Karpas-422 (cell line): Measurements from ENCODE around the gene NTSR2. TPM values are rescaled to one million over a fixed set of nuclear protein-coding genes. Genes with fewer than 3 reads are reported as not detected.

Experiments used
- DNase-seq: peaks from one replicate; pipeline ENCODE4 v3.0.0-alpha.2; 2015
- H2AFZ ChIP-seq: fragments of 200-600 bp; sonication (generic); 2 replicates; pipeline ENCODE4 v1.6.1; 2014; ENCODE audit warnings: antibody characterized with exemption, low read length, mixed read lengths
- H3K27ac ChIP-seq: fragments of 200-600 bp; sonication (generic); 2 replicates; pipeline ENCODE4 v1.5.1; 2014; ENCODE audit warnings: mild to moderate bottlenecking, low read length, moderate library complexity
- H3K27me3 ChIP-seq: fragments of 200-600 bp; sonication (generic); 2 replicates; pipeline ENCODE4 v1.6.1; 2014; ENCODE audit warnings: low read length, mixed read lengths
- H3K36me3 ChIP-seq: fragments of 200-600 bp; sonication (generic); 2 replicates; pipeline ENCODE4 v1.6.1; 2014; ENCODE audit warnings: low read length, mixed read lengths; ENCODE audit not compliant: insufficient read depth
- H3K4me1 ChIP-seq: fragments of 200-600 bp; sonication (generic); 2 replicates; pipeline ENCODE4 v1.6.1; 2014; ENCODE audit warnings: mild to moderate bottlenecking, low read length, mixed read lengths
- H3K4me2 ChIP-seq: fragments of 200-600 bp; sonication (generic); 2 replicates; pipeline ENCODE4 v1.6.1; 2014; ENCODE audit warnings: low read length, low read depth, mild to moderate bottlenecking; ENCODE audit not compliant: poor library complexity, severe bottlenecking
- H3K4me3 ChIP-seq: fragments of 200-600 bp; sonication (generic); 2 replicates; pipeline ENCODE4 v1.5.1; 2014; ENCODE audit warnings: mild to moderate bottlenecking, antibody characterized with exemption, low read length, mixed read lengths
- H3K79me2 ChIP-seq: fragments of 200-600 bp; sonication (generic); 2 replicates; pipeline ENCODE4 v1.6.1; 2014; ENCODE audit warnings: mild to moderate bottlenecking, low read length, mixed read lengths
- H3K9ac ChIP-seq: fragments of 200-600 bp; sonication (generic); 2 replicates; pipeline ENCODE4 v1.6.0; 2014; ENCODE audit warnings: low read length
- H3K9me2 ChIP-seq: fragments of 200-600 bp; sonication (generic), shearing (Covaris generic); replicated peaks from 2 replicates; pipeline ENCODE4 v1.6.0; 2014; ENCODE audit warnings: mild to moderate bottlenecking, low read length, moderate library complexity; ENCODE audit not compliant: insufficient read depth
- H3K9me3 ChIP-seq: fragments of 300-700, 200-600 bp; sonication (generic); 2 replicates; pipeline ENCODE4 v1.6.1; 2014; ENCODE audit warnings: low read length, mixed read lengths
- H4K20me1 ChIP-seq: fragments of 200-600 bp; sonication (generic); 2 replicates; pipeline ENCODE4 v1.6.1; 2014; ENCODE audit warnings: mild to moderate bottlenecking, antibody characterized with exemption, low read length, low read depth; ENCODE audit not compliant: insufficient read depth
- total RNA-seq: library from RNA; depleted of rRNA; stranded (reverse); fragments of >200 nt; shearing (Covaris generic); gene quantifications from 2 replicates; pipeline ENCODE4 v1.2.3, GENCODE V29; 2014; ENCODE audit warnings: low replicate concordance

NTSR2 gene
- total RNA-seq, 1 experiment from 2014 or later: not detected

DNA sequence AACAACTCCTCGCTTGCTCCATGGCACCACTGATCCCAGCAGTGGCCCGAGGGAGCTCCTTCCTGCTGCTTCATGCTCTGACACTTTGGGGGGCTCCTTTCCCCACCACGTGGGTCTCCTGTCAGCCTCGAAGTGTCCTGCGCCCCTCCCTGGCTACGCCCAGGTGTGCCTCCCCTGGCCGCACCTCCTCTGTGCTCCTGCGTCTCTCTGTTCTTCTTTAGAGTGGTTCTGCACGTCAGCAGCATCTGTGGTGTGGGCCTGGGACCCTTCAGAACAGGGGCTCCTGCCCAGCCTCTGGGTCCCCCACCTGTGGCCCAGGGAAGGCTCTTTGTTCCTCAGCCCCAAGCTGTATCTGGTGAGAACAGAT, 26.7 kb upstream of the NTSR2 start:
- no peaks in the 10 kb centered on the region for H3K9me3 ChIP-seq
- H3K36me3 ChIP-seq: no peaks in the 10 kb centered on the region
- H3K4me1 ChIP-seq: no peaks in the 10 kb centered on the region
- no peak overlapping the region for H2AFZ ChIP-seq
- H3K9ac ChIP-seq: no peak overlapping the region
- no peak overlapping the region for H3K4me3 ChIP-seq
- H3K9me2 ChIP-seq: no peaks in the 10 kb centered on the region
- H4K20me1 ChIP-seq: peaks cover 4% of the 10 kb centered on the region; the same call in 1 of the 2 replicates
- no peak overlapping the region for H3K4me2 ChIP-seq
- H3K27me3 ChIP-seq: no peaks in the 10 kb centered on the region
- H3K79me2 ChIP-seq: no peaks in the 10 kb centered on the region
- H3K27ac ChIP-seq: no peak overlapping the region
- DNase-seq: no peak

- Histone ChIP-seq H3K9ac (no peak overlapping the region), H3K9me2 (no peaks in the 10 kb centered on the region), H3K4me2 (no peak overlapping the region), H3K9me3 (no peaks in the 10 kb centered on the region), H3K4me1 (no peaks in the 10 kb centered on the region), H4K20me1 (peaks cover 8% of the 10 kb centered on the region; the same call in 1 of the 2 replicates), H3K27me3 (no peaks in the 10 kb centered on the region), H3K27ac (no peak overlapping the region), H3K36me3 (no peaks in the 10 kb centered on the region), H3K4me3 (no peak overlapping the region), H3K79me2 (no peaks in the 10 kb centered on the region), H2AFZ (no peak overlapping the region)
- no peak for DNase-seq
Observed at GRCh38 chr2:11695576-11695975, 25.6 kb upstream of the NTSR2 start.

DNA sequence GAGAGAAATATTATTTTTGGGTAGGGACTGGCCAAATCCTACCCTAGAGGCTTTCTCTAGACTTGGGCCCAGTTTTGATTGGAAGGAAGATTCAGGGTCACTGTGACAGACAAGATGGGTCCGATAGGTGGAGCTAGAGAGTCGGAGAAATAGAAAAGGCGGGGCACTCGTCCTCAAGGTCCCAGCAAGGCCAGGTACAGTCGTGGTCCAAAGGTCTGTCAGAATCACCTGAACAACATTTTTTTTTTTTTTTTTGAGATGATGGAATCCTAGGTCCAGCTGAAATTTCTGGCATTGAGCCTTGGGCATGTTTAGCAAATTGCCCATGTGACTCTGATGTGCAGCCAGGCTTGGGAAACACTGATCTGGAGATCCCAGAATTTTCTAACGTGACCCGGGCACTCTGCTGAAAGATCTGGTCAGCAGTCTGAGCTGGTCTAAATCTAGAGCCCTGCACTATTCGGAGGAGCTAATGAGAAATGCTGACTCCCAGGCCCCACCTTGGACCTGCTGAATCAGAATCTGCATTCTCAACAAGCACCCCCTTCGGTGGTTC, 23.0 kb upstream of the NTSR2 start:
- H3K9ac ChIP-seq: no peak overlapping the region
- peak; percentile 91 for DNase-seq
- H3K4me1 ChIP-seq: peaks cover 8% of the 10 kb centered on the region
- no peaks in the 10 kb centered on the region for H3K36me3 ChIP-seq
- no peak overlapping the region for H3K4me3 ChIP-seq
- no peaks in the 10 kb centered on the region for H3K9me3 ChIP-seq
- H2AFZ ChIP-seq: no peak overlapping the region
- H3K4me2 ChIP-seq: no peak overlapping the region
- peaks cover 8% of the 10 kb centered on the region; the same call in 1 of the 2 replicates for H4K20me1 ChIP-seq
- H3K27me3 ChIP-seq: no peaks in the 10 kb centered on the region
- H3K9me2 ChIP-seq: no peaks in the 10 kb centered on the region
- no peaks in the 10 kb centered on the region for H3K79me2 ChIP-seq
- H3K27ac ChIP-seq: no peak overlapping the region

- no peak overlapping the region for H3K4me3 ChIP-seq
- H3K27me3 ChIP-seq: no peaks in the 10 kb centered on the region
- no peaks in the 10 kb centered on the region for H3K36me3 ChIP-seq
- no peak for DNase-seq
- H3K4me1 ChIP-seq: peaks cover 9% of the 10 kb centered on the region
- no peak overlapping the region for H3K4me2 ChIP-seq
- H3K9me2 ChIP-seq: no peaks in the 10 kb centered on the region
- peaks cover 12% of the 10 kb centered on the region; the same call in 1 of the 2 replicates for H4K20me1 ChIP-seq
- H3K9ac ChIP-seq: no peak overlapping the region
- H3K9me3 ChIP-seq: no peaks in the 10 kb centered on the region
- no peaks in the 10 kb centered on the region for H3K79me2 ChIP-seq
- H3K27ac ChIP-seq: no peak overlapping the region
- H2AFZ ChIP-seq: no peak overlapping the region
Observed at GRCh38 chr2:11691076-11691660, 21.2 kb upstream of the NTSR2 start.

- Histone ChIP-seq H3K9me3 (no peaks in the 10 kb centered on the region), H3K4me1 (peaks cover 9% of the 10 kb centered on the region), H3K36me3 (no peaks in the 10 kb centered on the region), H3K4me3 (no peak overlapping the region), H3K4me2 (peak overlapping the region; percentile 34), H3K9me2 (no peaks in the 10 kb centered on the region), H3K79me2 (no peaks in the 10 kb centered on the region), H3K27me3 (no peaks in the 10 kb centered on the region), H2AFZ (no peak overlapping the region), H3K9ac (no peak overlapping the region), H4K20me1 (peaks cover 11% of the 10 kb centered on the region; the same call in 1 of the 2 replicates), H3K27ac (no peak overlapping the region)
- DNase-seq: peak; percentile 93
Observed at GRCh38 chr2:11688222-11689069, 18.5 kb upstream of the NTSR2 start.

- Histone ChIP-seq H3K4me1 (peaks cover 9% of the 10 kb centered on the region), H3K9me2 (no peaks in the 10 kb centered on the region), H3K36me3 (no peaks in the 10 kb centered on the region), H3K27me3 (no peaks in the 10 kb centered on the region), H3K4me3 (no peak overlapping the region), H3K79me2 (no peaks in the 10 kb centered on the region), H2AFZ (no peak overlapping the region), H3K4me2 (no peak overlapping the region), H3K27ac (no peak overlapping the region), H3K9ac (no peak overlapping the region), H4K20me1 (peaks cover 7% of the 10 kb centered on the region; the same call in 1 of the 2 replicates), H3K9me3 (no peaks in the 10 kb centered on the region)
- no peak for DNase-seq
Observed at GRCh38 chr2:11687736-11688135, 17.7 kb upstream of the NTSR2 start.

GRCh38 chr2:11685906-11686470, 16.0 kb upstream of the NTSR2 start:
- H3K9ac ChIP-seq: no peak overlapping the region
- H2AFZ ChIP-seq: no peak overlapping the region
- H3K36me3 ChIP-seq: no peaks in the 10 kb centered on the region
- H3K4me1 ChIP-seq: peaks cover 9% of the 10 kb centered on the region
- H3K9me3 ChIP-seq: no peaks in the 10 kb centered on the region
- no peaks in the 10 kb centered on the region for H3K79me2 ChIP-seq
- no peak overlapping the region for H3K4me3 ChIP-seq
- H3K27ac ChIP-seq: no peak overlapping the region
- 0 out of 2 replicates have a peak, but pooled peaks cover 8% of the 10 kb centered on the region for H4K20me1 ChIP-seq
- no peaks in the 10 kb centered on the region for H3K27me3 ChIP-seq
- H3K4me2 ChIP-seq: no peak overlapping the region
- DNase-seq: no peak
- H3K9me2 ChIP-seq: no peaks in the 10 kb centered on the region

DNA sequence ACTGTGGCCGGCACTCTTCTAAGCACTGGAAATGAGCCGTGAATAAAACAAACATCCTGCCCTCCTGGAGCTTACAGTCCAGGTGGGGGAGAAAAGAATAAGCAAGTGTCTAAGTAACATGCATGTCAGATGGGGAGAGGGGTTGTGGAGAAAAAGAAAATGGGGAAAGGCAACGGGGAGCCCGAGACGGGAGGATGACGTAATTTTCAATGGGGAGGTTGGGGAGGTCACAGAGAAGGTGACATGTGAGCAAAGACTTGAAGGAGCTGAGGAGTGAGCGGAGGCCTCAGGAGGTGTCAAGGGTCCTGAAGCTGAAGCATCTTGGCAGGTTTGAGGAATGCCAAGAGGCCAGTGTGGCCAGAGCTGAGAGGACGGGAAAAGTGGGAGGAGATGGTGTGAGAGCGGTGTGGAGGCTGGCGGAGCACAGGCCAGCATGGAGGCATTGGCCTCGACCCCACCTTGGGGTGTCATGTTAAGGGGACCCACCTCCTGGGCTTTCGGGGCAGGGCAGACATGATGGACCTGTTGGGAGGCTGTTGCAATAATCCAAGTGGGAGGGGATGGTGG, 15.0 kb upstream of the NTSR2 start:
- no peak overlapping the region for H3K27ac ChIP-seq
- peaks cover 9% of the 10 kb centered on the region for H3K4me1 ChIP-seq
- no peaks in the 10 kb centered on the region for H3K79me2 ChIP-seq
- no peak overlapping the region for H3K9ac ChIP-seq
- no peaks in the 10 kb centered on the region for H3K36me3 ChIP-seq
- H3K9me2 ChIP-seq: no peaks in the 10 kb centered on the region
- H3K4me2 ChIP-seq: no peak overlapping the region
- no peak overlapping the region for H2AFZ ChIP-seq
- H3K9me3 ChIP-seq: no peaks in the 10 kb centered on the region
- DNase-seq: no peak
- 0 out of 2 replicates have a peak, but pooled peaks cover 7% of the 10 kb centered on the region for H4K20me1 ChIP-seq
- H3K4me3 ChIP-seq: no peak overlapping the region
- H3K27me3 ChIP-seq: no peaks in the 10 kb centered on the region
